Measurements from ENCODE around the gene NUP210. TPM values are rescaled to one million over a fixed set of nuclear protein-coding genes. Genes with fewer than 3 reads are reported as not detected.

NUP210 gene
- total and polyA plus RNA-seq, 2 experiments from 2014 or later, result 6.7 to 8.4 TPM

DNA sequence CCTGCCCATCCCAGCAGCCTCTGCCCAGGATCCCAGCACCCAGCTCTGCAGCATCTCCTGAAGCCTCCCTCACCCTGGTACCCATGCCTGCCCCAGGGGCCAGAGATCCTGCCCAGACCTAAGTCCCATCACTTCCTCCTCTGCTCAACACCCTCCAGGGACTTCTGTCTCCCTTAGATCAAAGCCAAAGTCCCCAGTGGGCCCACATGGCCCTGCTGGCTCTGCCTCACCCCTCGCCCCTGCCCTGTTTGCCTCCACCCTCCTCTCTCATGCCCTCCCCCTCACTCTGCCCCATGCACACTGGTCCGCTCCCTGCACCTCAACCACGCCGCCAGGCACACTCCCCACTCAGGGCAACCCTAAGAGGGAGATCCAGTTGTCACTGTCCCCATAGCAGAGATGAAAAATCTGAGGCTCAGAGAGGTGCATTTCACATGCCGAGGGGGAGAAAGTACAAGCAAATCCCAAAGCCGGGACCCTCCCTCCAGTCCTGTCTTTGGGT lies 146.5 kb downstream of the NUP210 start:
- 87% methylated on average over 6 of the region's 6 CpGs for WGBS (ENCODE audit: low lambda C conversion rate, missing lambda C conversion rate)
- H3K79me2 ChIP-seq, result no peaks in the 10 kb centered on the region
- TF ChIP-seq EZH2phosphoT487 (IDR thresholded peaks at IDR 0.05; ENCODE audit: low read depth, severe bottlenecking, unreplicated experiment), result no peak
- TF ChIP-seq, protein P1, sequence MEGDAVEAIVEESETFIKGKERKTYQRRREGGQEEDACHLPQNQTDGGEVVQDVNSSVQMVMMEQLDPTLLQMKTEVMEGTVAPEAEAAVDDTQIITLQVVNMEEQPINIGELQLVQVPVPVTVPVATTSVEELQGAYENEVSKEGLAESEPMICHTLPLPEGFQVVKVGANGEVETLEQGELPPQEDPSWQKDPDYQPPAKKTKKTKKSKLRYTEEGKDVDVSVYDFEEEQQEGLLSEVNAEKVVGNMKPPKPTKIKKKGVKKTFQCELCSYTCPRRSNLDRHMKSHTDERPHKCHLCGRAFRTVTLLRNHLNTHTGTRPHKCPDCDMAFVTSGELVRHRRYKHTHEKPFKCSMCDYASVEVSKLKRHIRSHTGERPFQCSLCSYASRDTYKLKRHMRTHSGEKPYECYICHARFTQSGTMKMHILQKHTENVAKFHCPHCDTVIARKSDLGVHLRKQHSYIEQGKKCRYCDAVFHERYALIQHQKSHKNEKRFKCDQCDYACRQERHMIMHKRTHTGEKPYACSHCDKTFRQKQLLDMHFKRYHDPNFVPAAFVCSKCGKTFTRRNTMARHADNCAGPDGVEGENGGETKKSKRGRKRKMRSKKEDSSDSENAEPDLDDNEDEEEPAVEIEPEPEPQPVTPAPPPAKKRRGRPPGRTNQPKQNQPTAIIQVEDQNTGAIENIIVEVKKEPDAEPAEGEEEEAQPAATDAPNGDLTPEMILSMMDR (IDR thresholded peaks at IDR 0.05; ENCODE audit: poor library complexity), result no peak
- no peak for TF ChIP-seq EZH2 (IDR thresholded peaks at IDR 0.05; ENCODE audit: borderline replicate concordance)

DNA sequence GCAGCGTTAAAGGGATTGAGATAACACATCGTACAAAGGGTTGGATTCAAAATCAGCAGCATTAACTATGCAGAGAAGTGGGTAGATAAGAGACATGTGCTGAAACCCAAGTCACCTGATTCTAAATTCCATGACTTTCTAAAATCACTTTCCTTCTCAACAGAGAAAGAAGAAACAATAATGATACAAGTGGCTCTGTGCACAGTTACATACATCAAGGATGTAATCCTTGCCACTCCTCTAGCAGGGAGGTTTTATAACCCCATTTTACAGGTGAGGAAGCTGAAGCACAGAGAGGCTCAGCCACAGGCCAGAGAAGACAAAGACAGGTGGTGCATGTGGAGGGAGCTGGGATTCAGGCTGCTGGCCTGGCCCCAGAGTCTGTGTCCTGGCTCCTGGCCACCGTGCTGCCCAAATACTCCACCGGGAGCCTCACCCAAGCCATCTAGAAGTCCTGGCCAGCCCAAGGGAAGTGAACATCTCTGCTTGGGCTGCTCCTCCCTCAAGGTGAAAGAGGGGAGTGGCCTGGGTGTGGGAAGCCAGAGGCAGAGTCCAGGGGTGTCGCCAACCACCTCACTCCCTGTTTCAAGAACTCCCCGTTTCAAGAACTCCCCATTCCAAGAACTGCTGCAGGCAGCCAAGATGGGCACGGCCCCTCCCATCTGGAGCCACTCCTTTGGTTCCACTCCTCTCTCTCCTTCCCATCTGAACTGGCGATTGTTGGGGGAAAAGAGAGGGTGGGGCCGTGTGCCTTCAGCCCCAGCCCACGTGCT lies 147.1 kb downstream of the NUP210 start:
- WGBS (ENCODE audit: low lambda C conversion rate, missing lambda C conversion rate), result 71% methylated on average over 10 of the region's 10 CpGs
- H3K27me3 ChIP-seq, result no peaks in the 10 kb centered on the region
- H3K79me2 ChIP-seq, result no peaks in the 10 kb centered on the region
- no peaks in the 10 kb centered on the region for H3K36me3 ChIP-seq (replicated peaks; ENCODE audit: insufficient read depth, low read depth)
- no peak overlapping the region for H3K4me3 ChIP-seq
- no peaks in the 10 kb centered on the region for H3K9me3 ChIP-seq (ENCODE audit: low read depth)
- no peak for TF ChIP-seq EZH2 (IDR thresholded peaks at IDR 0.05; ENCODE audit: borderline replicate concordance)
- TF ChIP-seq EZH2phosphoT487 (IDR thresholded peaks at IDR 0.05; ENCODE audit: low read depth, severe bottlenecking, unreplicated experiment), result no peak
- TF ChIP-seq, protein P1 (IDR thresholded peaks at IDR 0.05; ENCODE audit: poor library complexity), result no peak
- DNase-seq (ENCODE audit: low spot score), result no peak
- no peak overlapping the region for H3K4me2 ChIP-seq
- H3K9me2 ChIP-seq (replicated peaks; ENCODE audit: insufficient read depth), result no peaks in the 10 kb centered on the region
- H3K4me1 ChIP-seq (ENCODE audit: insufficient read depth), result no peaks in the 10 kb centered on the region
- no peak overlapping the region for H2AFZ ChIP-seq
- no peak overlapping the region for H3K27ac ChIP-seq
- no peaks in the 10 kb centered on the region for H4K20me1 ChIP-seq (ENCODE audit: insufficient read depth, poor library complexity, severe bottlenecking)

More for the DNA sequence above, 146.5 kb downstream of the NUP210 start:
- no peak for DNase-seq (ENCODE audit: low spot score)
- Histone ChIP-seq H3K9me3 (ENCODE audit: low read depth) (no peaks in the 10 kb centered on the region), H3K4me2 (no peak overlapping the region), H3K9me2 (replicated peaks; ENCODE audit: insufficient read depth) (no peaks in the 10 kb centered on the region), H3K27me3 (no peaks in the 10 kb centered on the region), H3K4me3 (no peak overlapping the region), H3K4me1 (ENCODE audit: insufficient read depth) (no peaks in the 10 kb centered on the region), H4K20me1 (ENCODE audit: insufficient read depth, poor library complexity, severe bottlenecking) (no peaks in the 10 kb centered on the region), H3K27ac (no peak overlapping the region), H3K36me3 (replicated peaks; ENCODE audit: insufficient read depth, low read depth) (no peaks in the 10 kb centered on the region), H2AFZ (no peak overlapping the region)

DNA sequence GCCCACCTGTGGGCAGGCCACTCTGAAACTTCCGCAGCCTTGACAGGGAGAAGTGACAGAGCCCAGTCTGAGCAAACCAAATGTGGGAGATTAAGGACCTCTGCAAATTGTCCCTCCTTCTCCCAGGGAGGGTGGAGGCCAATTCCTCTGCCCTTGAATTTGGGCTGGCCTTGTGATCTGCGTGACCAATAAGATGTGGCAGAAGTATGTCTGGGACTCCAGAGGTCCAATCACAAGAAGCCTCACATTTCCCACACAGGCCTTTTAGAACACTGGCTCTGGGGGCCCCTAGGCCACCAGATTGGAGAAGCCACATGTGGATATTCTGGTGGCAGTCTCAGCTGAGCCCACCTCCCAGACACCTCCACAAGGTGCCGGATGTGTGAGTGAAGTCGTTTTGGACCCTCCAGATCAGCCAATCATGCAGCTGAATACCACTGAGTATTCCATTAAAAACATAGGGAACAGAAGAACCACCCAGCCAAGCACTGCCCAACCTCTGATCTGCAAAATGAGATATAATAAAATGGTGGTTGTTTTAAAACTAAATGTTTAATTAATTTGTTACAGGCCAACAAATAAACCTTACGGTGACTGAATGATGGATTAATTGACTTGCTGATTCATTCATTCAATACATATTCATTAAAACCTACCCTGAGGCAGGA lies 150.3 kb downstream of the NUP210 start:
- no peaks in the 10 kb centered on the region for H3K79me2 ChIP-seq
- TF ChIP-seq, protein P1 (IDR thresholded peaks at IDR 0.05; ENCODE audit: poor library complexity), result no peak
- TF ChIP-seq EZH2phosphoT487 (IDR thresholded peaks at IDR 0.05; ENCODE audit: low read depth, severe bottlenecking, unreplicated experiment) (no peak), EZH2 (IDR thresholded peaks at IDR 0.05; ENCODE audit: borderline replicate concordance) (no peak)

More for the DNA sequence above, 150.3 kb downstream of the NUP210 start:
- no peaks in the 10 kb centered on the region for H3K36me3 ChIP-seq (replicated peaks; ENCODE audit: insufficient read depth, low read depth)
- H3K4me3 ChIP-seq, result no peak overlapping the region
- H2AFZ ChIP-seq, result no peak overlapping the region
- H3K27me3 ChIP-seq, result no peaks in the 10 kb centered on the region
- no peak overlapping the region for H3K27ac ChIP-seq
- 89% methylated on average over 5 of the region's 5 CpGs for WGBS (ENCODE audit: low lambda C conversion rate, missing lambda C conversion rate)
- DNase-seq (ENCODE audit: low spot score), result no peak
- H3K9me3 ChIP-seq (ENCODE audit: low read depth), result no peaks in the 10 kb centered on the region
- H3K4me2 ChIP-seq, result no peak overlapping the region
- H3K9me2 ChIP-seq (replicated peaks; ENCODE audit: insufficient read depth), result no peaks in the 10 kb centered on the region
- no peaks in the 10 kb centered on the region for H4K20me1 ChIP-seq (ENCODE audit: insufficient read depth, poor library complexity, severe bottlenecking)
- no peaks in the 10 kb centered on the region for H3K4me1 ChIP-seq (ENCODE audit: insufficient read depth)
